HEK293 (cell line): ENCODE measurements around the gene ROBO1.

Experiments
- CTCF ChIA-PET: fragments of 350-600 bp; formaldehyde crosslinking; extraction: SDS; loops from one replicate; lab custom pipeline; 2021; ENCODE audit warnings: antibody characterized with exemption; lab: Yijun Ruan, JAX
- POLR2A ChIA-PET: fragments of 300-600 bp; formaldehyde crosslinking; extraction: SDS; loops from one replicate; lab custom pipeline; 2020; ENCODE audit warnings: antibody characterized with exemption, inconsistent platforms; lab: Yijun Ruan, JAX
- H3K27ac ChIP-seq: fragments of 200-500 bp; sonication (Bioruptor generic); 2 replicates; pipeline ENCODE4 v1.5.1; 2014; ENCODE audit warnings: low read depth, low read length, control low read depth, inconsistent platforms; ENCODE audit errors: extremely low read depth
- H3K36me3 ChIP-seq, 2 experiments: fragments of 200-500 bp in 1 of 2; sonication (Bioruptor generic) in 1 of 2; 1 replicate in 1 of 2; 2 replicates in 1 of 2; pipeline ENCODE4 v1.5.1; 2014 to 2017; ENCODE audit warnings: inconsistent platforms in 2 of 2, low read length in 2 of 2; ENCODE audit not compliant: control insufficient read depth in 2 of 2, insufficient read depth in 1 of 2
- H3K4me1 ChIP-seq: fragments of 200-500 bp; sonication (Bioruptor generic); 2 replicates; pipeline ENCODE4 v1.5.1; 2014; ENCODE audit warnings: mild to moderate bottlenecking, low read length, inconsistent platforms; ENCODE audit not compliant: control insufficient read depth, insufficient read depth
- H3K4me3 ChIP-seq: 2 replicates; pipeline ENCODE4 v1.5.1; 2011; ENCODE audit warnings: low read depth, mild to moderate bottlenecking, control low read depth, low read length, moderate library complexity
- H3K9me3 ChIP-seq: fragments of 200-500 bp; sonication (Bioruptor generic); 2 replicates; pipeline ENCODE4 v1.5.1; 2014; ENCODE audit warnings: low read depth, low read length, inconsistent platforms; ENCODE audit not compliant: control insufficient read depth, insufficient read depth
- HOXA7 ChIP-seq: sonication (generic); formaldehyde crosslinking; IDR thresholded peaks from 2 replicates; pipeline ENCODE4 v1.8.1; 2022; ENCODE audit warnings: missing genetic modification reagents, borderline replicate concordance
- HOXD13 ChIP-seq: sonication (generic); formaldehyde crosslinking; IDR thresholded peaks from 2 replicates; pipeline ENCODE4 v1.8.0; 2022; ENCODE audit warnings: missing genetic modification reagents, borderline replicate concordance
- MEIS1 ChIP-seq: sonication (generic); formaldehyde crosslinking; IDR thresholded peaks from 2 replicates; pipeline ENCODE4 v1.8.1; 2022; ENCODE audit warnings: missing genetic modification reagents, mild to moderate bottlenecking, borderline replicate concordance
- REPIN1 ChIP-seq: fragments of 450-650 bp; formaldehyde crosslinking; IDR thresholded peaks from 2 replicates; pipeline ENCODE4 v1.5.1; 2017; ENCODE audit warnings: missing biosample characterization, missing genetic modification characterization, low read depth
- SCRT2 ChIP-seq: fragments of 450-650 bp; formaldehyde crosslinking; IDR thresholded peaks from 2 replicates; pipeline ENCODE4 v1.5.1; 2016; ENCODE audit warnings: missing biosample characterization, missing genetic modification characterization
- ZBTB48 ChIP-seq: fragments of 450-650 bp; formaldehyde crosslinking; IDR thresholded peaks from 2 replicates; pipeline ENCODE4 v1.5.1; 2016; ENCODE audit warnings: missing biosample characterization, missing genetic modification characterization
- ZEB2 ChIP-seq: fragments of 450-650 bp; formaldehyde crosslinking; IDR thresholded peaks from 2 replicates; pipeline ENCODE4 v1.5.1; 2016; ENCODE audit warnings: missing biosample characterization, missing genetic modification characterization
- ZFP41 ChIP-seq: fragments of 450-650 bp; formaldehyde crosslinking; IDR thresholded peaks from 2 replicates; pipeline ENCODE4 v1.5.1; 2016; ENCODE audit warnings: missing biosample characterization, missing genetic modification characterization, borderline replicate concordance
- ZNF10 ChIP-seq: fragments of 450-650 bp; formaldehyde crosslinking; IDR thresholded peaks from 2 replicates; pipeline ENCODE4 v1.5.1; 2017; ENCODE audit warnings: missing biosample characterization, missing genetic modification characterization
- ZNF16 ChIP-seq: fragments of 450-650 bp; formaldehyde crosslinking; IDR thresholded peaks from 2 replicates; pipeline ENCODE4 v1.5.1; 2016; ENCODE audit warnings: low read depth, missing biosample characterization, missing genetic modification characterization
- ZNF335 ChIP-seq: fragments of 450-650 bp; formaldehyde crosslinking; conservative IDR thresholded peaks from 2 replicates; pipeline ENCODE4 v1.5.1; 2016; ENCODE audit warnings: missing biosample characterization, missing genetic modification characterization
- ZNF394 ChIP-seq: fragments of 450-650 bp; formaldehyde crosslinking; IDR thresholded peaks from 2 replicates; pipeline ENCODE4 v1.5.1; 2016; ENCODE audit warnings: missing biosample characterization, missing genetic modification characterization, mild to moderate bottlenecking, moderate library complexity, borderline replicate concordance
- ZNF404 ChIP-seq: fragments of 450-650 bp; formaldehyde crosslinking; IDR thresholded peaks from 2 replicates; pipeline ENCODE4 v1.5.1; 2017; ENCODE audit warnings: missing biosample characterization, missing genetic modification characterization
- ZNF530 ChIP-seq: fragments of 450-650 bp; formaldehyde crosslinking; IDR thresholded peaks from 2 replicates; pipeline ENCODE4 v1.5.1; 2016; ENCODE audit warnings: low read depth, missing biosample characterization, missing genetic modification characterization
- ZNF544 ChIP-seq: fragments of 450-650 bp; formaldehyde crosslinking; IDR thresholded peaks from 2 replicates; pipeline ENCODE4 v1.5.0; 2017; ENCODE audit warnings: missing biosample characterization, missing genetic modification characterization
- ZNF549 ChIP-seq: fragments of 450-650 bp; IDR thresholded peaks from 2 replicates; pipeline ENCODE4 v1.5.1; 2018; ENCODE audit warnings: missing biosample characterization, missing genetic modification characterization, mild to moderate bottlenecking, inconsistent platforms, moderate library complexity
- ZNF660 ChIP-seq: fragments of 450-650 bp; IDR thresholded peaks from 2 replicates; pipeline ENCODE4 v1.5.1; 2018; ENCODE audit warnings: missing biosample characterization, mild to moderate bottlenecking, missing genetic modification characterization
- TF ChIP-seq, protein P1 (sequence below): fragments of 450-650 bp; formaldehyde crosslinking; conservative IDR thresholded peaks from 2 replicates; pipeline ENCODE4 v1.5.1; 2016; ENCODE audit warnings: low read depth, missing biosample characterization, missing genetic modification characterization
- TF ChIP-seq, protein P2 (sequence below): fragments of 450-650 bp; formaldehyde crosslinking; IDR thresholded peaks from 2 replicates; pipeline ENCODE4 v1.5.1; 2016; ENCODE audit warnings: missing biosample characterization, missing genetic modification characterization
- TF ChIP-seq, protein P3 (sequence below): fragments of 450-650 bp; formaldehyde crosslinking; IDR thresholded peaks from 2 replicates; pipeline ENCODE4 v1.5.1; 2016; ENCODE audit warnings: missing biosample characterization, missing genetic modification characterization
- TF ChIP-seq, protein P4 (sequence below): fragments of 450-650 bp; formaldehyde crosslinking; IDR thresholded peaks from 2 replicates; pipeline ENCODE4 v1.5.1; 2016; ENCODE audit warnings: missing biosample characterization, missing genetic modification characterization
- TF ChIP-seq, protein P5 (sequence below): fragments of 450-650 bp; IDR thresholded peaks from 2 replicates; pipeline ENCODE4 v1.5.1; 2018; ENCODE audit warnings: missing biosample characterization, missing genetic modification characterization

ROBO1 gene

GRCh38 chr3:79140708-79141107, 627.1 kb downstream of the ROBO1 start (continued):
- TF ChIP-seq ZNF549 (no peak), ZNF16 (tag by site-specific recombination) (no peak), ZNF335 (tag by site-specific recombination) (no peak), SCRT2 (no peak), ZEB2 (tag by site-specific recombination) (no peak)
- TF ChIP-seq, protein P1, sequence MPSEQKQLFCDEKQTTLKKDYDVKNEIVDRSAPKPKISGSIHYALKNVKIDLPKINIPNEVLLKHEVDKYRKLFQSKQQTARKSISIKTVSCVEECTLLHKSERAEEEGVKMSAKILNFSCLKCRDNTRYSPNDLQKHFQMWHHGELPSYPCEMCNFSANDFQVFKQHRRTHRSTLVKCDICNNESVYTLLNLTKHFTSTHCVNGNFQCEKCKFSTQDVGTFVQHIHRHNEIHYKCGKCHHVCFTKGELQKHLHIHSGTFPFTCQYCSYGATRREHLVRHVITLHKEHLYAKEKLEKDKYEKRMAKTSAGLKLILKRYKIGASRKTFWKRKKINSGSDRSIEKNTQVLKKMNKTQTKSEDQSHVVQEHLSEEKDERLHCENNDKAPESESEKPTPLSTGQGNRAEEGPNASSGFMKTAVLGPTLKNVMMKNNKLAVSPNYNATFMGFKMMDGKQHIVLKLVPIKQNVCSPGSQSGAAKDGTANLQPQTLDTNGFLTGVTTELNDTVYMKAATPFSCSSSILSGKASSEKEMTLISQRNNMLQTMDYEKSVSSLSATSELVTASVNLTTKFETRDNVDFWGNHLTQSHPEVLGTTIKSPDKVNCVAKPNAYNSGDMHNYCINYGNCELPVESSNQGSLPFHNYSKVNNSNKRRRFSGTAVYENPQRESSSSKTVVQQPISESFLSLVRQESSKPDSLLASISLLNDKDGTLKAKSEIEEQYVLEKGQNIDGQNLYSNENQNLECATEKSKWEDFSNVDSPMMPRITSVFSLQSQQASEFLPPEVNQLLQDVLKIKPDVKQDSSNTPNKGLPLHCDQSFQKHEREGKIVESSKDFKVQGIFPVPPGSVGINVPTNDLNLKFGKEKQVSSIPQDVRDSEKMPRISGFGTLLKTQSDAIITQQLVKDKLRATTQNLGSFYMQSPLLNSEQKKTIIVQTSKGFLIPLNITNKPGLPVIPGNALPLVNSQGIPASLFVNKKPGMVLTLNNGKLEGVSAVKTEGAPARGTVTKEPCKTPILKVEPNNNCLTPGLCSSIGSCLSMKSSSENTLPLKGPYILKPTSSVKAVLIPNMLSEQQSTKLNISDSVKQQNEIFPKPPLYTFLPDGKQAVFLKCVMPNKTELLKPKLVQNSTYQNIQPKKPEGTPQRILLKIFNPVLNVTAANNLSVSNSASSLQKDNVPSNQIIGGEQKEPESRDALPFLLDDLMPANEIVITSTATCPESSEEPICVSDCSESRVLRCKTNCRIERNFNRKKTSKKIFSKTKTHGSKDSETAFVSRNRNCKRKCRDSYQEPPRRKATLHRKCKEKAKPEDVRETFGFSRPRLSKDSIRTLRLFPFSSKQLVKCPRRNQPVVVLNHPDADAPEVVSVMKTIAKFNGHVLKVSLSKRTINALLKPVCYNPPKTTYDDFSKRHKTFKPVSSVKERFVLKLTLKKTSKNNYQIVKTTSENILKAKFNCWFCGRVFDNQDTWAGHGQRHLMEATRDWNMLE (tag by site-specific recombination) = no peak
- TF ChIP-seq, protein P2, sequence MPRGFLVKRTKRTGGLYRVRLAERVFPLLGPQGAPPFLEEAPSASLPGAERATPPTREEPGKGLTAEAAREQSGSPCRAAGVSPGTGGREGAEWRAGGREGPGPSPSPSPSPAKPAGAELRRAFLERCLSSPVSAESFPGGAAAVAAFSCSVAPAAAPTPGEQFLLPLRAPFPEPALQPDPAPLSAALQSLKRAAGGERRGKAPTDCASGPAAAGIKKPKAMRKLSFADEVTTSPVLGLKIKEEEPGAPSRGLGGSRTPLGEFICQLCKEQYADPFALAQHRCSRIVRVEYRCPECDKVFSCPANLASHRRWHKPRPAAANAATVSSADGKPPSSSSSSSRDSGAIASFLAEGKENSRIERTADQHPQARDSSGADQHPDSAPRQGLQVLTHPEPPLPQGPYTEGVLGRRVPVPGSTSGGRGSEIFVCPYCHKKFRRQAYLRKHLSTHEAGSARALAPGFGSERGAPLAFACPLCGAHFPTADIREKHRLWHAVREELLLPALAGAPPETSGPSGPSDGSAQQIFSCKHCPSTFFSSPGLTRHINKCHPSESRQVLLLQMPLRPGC (tag by site-specific recombination) = no peak

- no peak for TF ChIP-seq ZNF660 (tag by site-specific recombination)
- TF ChIP-seq ZNF544 (tag by site-specific recombination) = no peak
- no peak for TF ChIP-seq ZNF404 (tag by site-specific recombination)
- TF ChIP-seq, protein P3, sequence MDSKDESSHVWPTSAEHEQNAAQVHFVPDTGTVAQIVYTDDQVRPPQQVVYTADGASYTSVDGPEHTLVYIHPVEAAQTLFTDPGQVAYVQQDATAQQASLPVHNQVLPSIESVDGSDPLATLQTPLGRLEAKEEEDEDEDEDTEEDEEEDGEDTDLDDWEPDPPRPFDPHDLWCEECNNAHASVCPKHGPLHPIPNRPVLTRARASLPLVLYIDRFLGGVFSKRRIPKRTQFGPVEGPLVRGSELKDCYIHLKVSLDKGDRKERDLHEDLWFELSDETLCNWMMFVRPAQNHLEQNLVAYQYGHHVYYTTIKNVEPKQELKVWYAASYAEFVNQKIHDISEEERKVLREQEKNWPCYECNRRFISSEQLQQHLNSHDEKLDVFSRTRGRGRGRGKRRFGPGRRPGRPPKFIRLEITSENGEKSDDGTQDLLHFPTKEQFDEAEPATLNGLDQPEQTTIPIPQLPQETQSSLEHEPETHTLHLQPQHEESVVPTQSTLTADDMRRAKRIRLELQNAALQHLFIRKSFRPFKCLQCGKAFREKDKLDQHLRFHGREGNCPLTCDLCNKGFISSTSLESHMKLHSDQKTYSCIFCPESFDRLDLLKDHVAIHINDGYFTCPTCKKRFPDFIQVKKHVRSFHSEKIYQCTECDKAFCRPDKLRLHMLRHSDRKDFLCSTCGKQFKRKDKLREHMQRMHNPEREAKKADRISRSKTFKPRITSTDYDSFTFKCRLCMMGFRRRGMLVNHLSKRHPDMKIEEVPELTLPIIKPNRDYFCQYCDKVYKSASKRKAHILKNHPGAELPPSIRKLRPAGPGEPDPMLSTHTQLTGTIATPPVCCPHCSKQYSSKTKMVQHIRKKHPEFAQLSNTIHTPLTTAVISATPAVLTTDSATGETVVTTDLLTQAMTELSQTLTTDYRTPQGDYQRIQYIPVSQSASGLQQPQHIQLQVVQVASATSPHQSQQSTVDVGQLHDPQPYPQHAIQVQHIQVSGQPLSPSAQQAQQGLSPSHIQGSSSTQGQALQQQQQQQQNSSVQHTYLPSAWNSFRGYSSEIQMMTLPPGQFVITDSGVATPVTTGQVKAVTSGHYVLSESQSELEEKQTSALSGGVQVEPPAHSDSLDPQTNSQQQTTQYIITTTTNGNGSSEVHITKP (tag by site-specific recombination) = no peak
- no peak for TF ChIP-seq ZNF394 (tag by site-specific recombination)
- TF ChIP-seq, protein P4, sequence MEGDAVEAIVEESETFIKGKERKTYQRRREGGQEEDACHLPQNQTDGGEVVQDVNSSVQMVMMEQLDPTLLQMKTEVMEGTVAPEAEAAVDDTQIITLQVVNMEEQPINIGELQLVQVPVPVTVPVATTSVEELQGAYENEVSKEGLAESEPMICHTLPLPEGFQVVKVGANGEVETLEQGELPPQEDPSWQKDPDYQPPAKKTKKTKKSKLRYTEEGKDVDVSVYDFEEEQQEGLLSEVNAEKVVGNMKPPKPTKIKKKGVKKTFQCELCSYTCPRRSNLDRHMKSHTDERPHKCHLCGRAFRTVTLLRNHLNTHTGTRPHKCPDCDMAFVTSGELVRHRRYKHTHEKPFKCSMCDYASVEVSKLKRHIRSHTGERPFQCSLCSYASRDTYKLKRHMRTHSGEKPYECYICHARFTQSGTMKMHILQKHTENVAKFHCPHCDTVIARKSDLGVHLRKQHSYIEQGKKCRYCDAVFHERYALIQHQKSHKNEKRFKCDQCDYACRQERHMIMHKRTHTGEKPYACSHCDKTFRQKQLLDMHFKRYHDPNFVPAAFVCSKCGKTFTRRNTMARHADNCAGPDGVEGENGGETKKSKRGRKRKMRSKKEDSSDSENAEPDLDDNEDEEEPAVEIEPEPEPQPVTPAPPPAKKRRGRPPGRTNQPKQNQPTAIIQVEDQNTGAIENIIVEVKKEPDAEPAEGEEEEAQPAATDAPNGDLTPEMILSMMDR (tag by site-specific recombination) = no peak
- TF ChIP-seq REPIN1 (tag by site-specific recombination) = no peak
- TF ChIP-seq ZNF530 (tag by site-specific recombination) = no peak
- TF ChIP-seq MEIS1 (CRISPR knock-in tag) = no peak
- TF ChIP-seq HOXD13 (CRISPR knock-in tag) = no peak
- no peak for TF ChIP-seq HOXA7 (CRISPR knock-in tag)
- TF ChIP-seq ZFP41 (tag by site-specific recombination) = no peak
- TF ChIP-seq, protein P5, sequence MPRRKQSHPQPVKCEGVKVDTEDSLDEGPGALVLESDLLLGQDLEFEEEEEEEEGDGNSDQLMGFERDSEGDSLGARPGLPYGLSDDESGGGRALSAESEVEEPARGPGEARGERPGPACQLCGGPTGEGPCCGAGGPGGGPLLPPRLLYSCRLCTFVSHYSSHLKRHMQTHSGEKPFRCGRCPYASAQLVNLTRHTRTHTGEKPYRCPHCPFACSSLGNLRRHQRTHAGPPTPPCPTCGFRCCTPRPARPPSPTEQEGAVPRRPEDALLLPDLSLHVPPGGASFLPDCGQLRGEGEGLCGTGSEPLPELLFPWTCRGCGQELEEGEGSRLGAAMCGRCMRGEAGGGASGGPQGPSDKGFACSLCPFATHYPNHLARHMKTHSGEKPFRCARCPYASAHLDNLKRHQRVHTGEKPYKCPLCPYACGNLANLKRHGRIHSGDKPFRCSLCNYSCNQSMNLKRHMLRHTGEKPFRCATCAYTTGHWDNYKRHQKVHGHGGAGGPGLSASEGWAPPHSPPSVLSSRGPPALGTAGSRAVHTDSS (tag by site-specific recombination) = no peak
- TF ChIP-seq ZNF10 (tag by site-specific recombination) = no peak
- no peak for TF ChIP-seq ZBTB48
- no peaks in the 10 kb centered on the region for H3K36me3 ChIP-seq
- H3K27ac ChIP-seq = no peak overlapping the region
- no peaks in the 10 kb centered on the region for H3K9me3 ChIP-seq
- no peaks in the 10 kb centered on the region for H3K4me1 ChIP-seq
- no peak overlapping the region for H3K4me3 ChIP-seq
- CTCF ChIA-PET = no interaction called here
- POLR2A ChIA-PET = no interaction called here
Observed at GRCh38 chr3:79139395-79140068, 628.3 kb downstream of the ROBO1 start.
